WTC11 (cell line): ENCODE results near the gene NPIPB13. TPM values are rescaled to one million over a fixed set of nuclear protein-coding genes. Genes with fewer than 3 reads are reported as not detected.
"Not testable (repeated sequence)": the region's sequence is repeated elsewhere in the genome, so short reads cannot be mapped to it uniquely, and the experiment has no call there.

Experiments used
- ATAC-seq: fragments of 200-7000 bp; cut with Tn5 transposase; 2 replicates; pipeline ENCODE4 v1.10.0; 2021; ENCODE audit warnings: mild to moderate bottlenecking, moderate library complexity
- Bru-seq: library from RNA; stranded (reverse); fragments of 400-500 nt; gene quantifications from one replicate; lab custom pipeline; 2021; lab: Mats Ljungman, UMichigan
- CTCF ChIA-PET: fragments of 300-600 bp; sonication (Branson Sonifier 250); formaldehyde crosslinking; loops from one replicate; lab custom pipeline; 2021; ENCODE audit warnings: antibody characterized with exemption; lab: Charles Lee
- POLR2A ChIA-PET: fragments of 350-600 bp; sonication (Branson Sonifier 250); formaldehyde crosslinking; loops from one replicate; lab custom pipeline; 2021; ENCODE audit warnings: antibody characterized with exemption; lab: Charles Lee
- DNase-seq: peaks from one replicate; pipeline ENCODE4 v3.0.0; 2021; ENCODE audit warnings: low spot score
- H3K27ac Mint-ChIP-seq: 2 replicates; pipeline ENCODE4 v1.8.0; 2021; ENCODE audit warnings: mixed read lengths
- H3K27me3 Mint-ChIP-seq: 2 replicates; pipeline ENCODE4 v1.8.0; 2021; ENCODE audit warnings: low read depth, mild to moderate bottlenecking, moderate library complexity, mixed read lengths
- H3K36me3 Mint-ChIP-seq: 2 replicates; pipeline ENCODE4 v1.8.0; 2021; ENCODE audit warnings: mixed read lengths
- H3K4me1 Mint-ChIP-seq: 2 replicates; pipeline ENCODE4 v1.8.0; 2022; ENCODE audit warnings: mixed read lengths
- H3K4me3 Mint-ChIP-seq: 2 replicates; pipeline ENCODE4 v1.8.0; 2021; ENCODE audit warnings: mild to moderate bottlenecking, moderate library complexity, mixed read lengths
- H3K9me3 Mint-ChIP-seq: 2 replicates; pipeline ENCODE4 v1.8.0; 2021; ENCODE audit warnings: mixed read lengths
- long read RNA-seq, 3 experiments: library from RNA in 1 of 3; library from capped mRNA in 1 of 3; library from polyadenylated mRNA in 1 of 3; unstranded in 2 of 3; stranded (forward) in 1 of 3; transcript quantifications; one replicate each; pipeline ENCODE4 v2.0.0, GENCODE V29; 2021
- total RNA-seq: library from RNA; stranded (reverse); gene quantifications from 3 replicates; pipeline ENCODE4 v1.2.3, GENCODE V29; 2021

Gene NPIPB13
- total RNA-seq (5.4 to 9.6 TPM (median 8.4 TPM) in 3 replicates), Bru-seq, nascent RNA (percentile 42 among the genes with signal in this experiment)
- long read RNA-seq, experiment 1, partial matches to known transcripts = 3 of 15 reads
- long read RNA-seq, experiment 1, other reads (novel, unspliced or antisense) = 11 of 15 reads
- long read RNA-seq, experiment 2, partial matches to known transcripts = 0 of 5 reads
- long read RNA-seq, experiment 2, other reads (novel, unspliced or antisense) = 5 of 5 reads
- long read RNA-seq, experiment 3 = 0 reads

GRCh38 chr16:30248379-30248778, at the start of gene NPIPB13:
TSS of gene NPIPB13 (minus strand) at chr16:30248479. CDS start at chr16:30245573, 2,906 bp downstream.
- H3K27me3 Mint-ChIP-seq, H3K36me3 Mint-ChIP-seq, H3K4me1 Mint-ChIP-seq, ATAC-seq, H3K4me3 Mint-ChIP-seq, H3K27ac Mint-ChIP-seq, POLR2A ChIA-PET, DNase-seq, H3K9me3 Mint-ChIP-seq, CTCF ChIA-PET: not testable (repeated sequence)

- ATAC-seq, H3K4me3 Mint-ChIP-seq, POLR2A ChIA-PET, H3K36me3 Mint-ChIP-seq, H3K27ac Mint-ChIP-seq, H3K9me3 Mint-ChIP-seq, CTCF ChIA-PET, H3K27me3 Mint-ChIP-seq, H3K4me1 Mint-ChIP-seq, DNase-seq: not testable (repeated sequence)
Measured at GRCh38 chr16:30282357-30282756, 34.1 kb upstream of the NPIPB13 start.

GRCh38 chr16:30278523-30278922, 30.2 kb upstream of the NPIPB13 start:
- CTCF ChIA-PET, ATAC-seq, H3K27me3 Mint-ChIP-seq, H3K4me3 Mint-ChIP-seq, DNase-seq, H3K36me3 Mint-ChIP-seq, H3K27ac Mint-ChIP-seq, H3K9me3 Mint-ChIP-seq, POLR2A ChIA-PET, H3K4me1 Mint-ChIP-seq: not testable (repeated sequence)

GRCh38 chr16:30217082-30217481, 31.2 kb downstream of the NPIPB13 start:
- H3K27me3 Mint-ChIP-seq, ATAC-seq, H3K27ac Mint-ChIP-seq, CTCF ChIA-PET, H3K36me3 Mint-ChIP-seq, H3K4me3 Mint-ChIP-seq, H3K9me3 Mint-ChIP-seq, H3K4me1 Mint-ChIP-seq, POLR2A ChIA-PET: not testable (repeated sequence)
- DNase-seq = peak; percentile 3

- H3K9me3 Mint-ChIP-seq, ATAC-seq, H3K4me1 Mint-ChIP-seq, POLR2A ChIA-PET, H3K27me3 Mint-ChIP-seq, H3K36me3 Mint-ChIP-seq, CTCF ChIA-PET, H3K4me3 Mint-ChIP-seq, H3K27ac Mint-ChIP-seq, DNase-seq: not testable (repeated sequence)
Measured at GRCh38 chr16:30211414-30211813, 36.9 kb downstream of the NPIPB13 start.

- POLR2A ChIA-PET, H3K4me3 Mint-ChIP-seq, H3K9me3 Mint-ChIP-seq, ATAC-seq, H3K27me3 Mint-ChIP-seq, H3K4me1 Mint-ChIP-seq, H3K36me3 Mint-ChIP-seq, CTCF ChIA-PET, DNase-seq, H3K27ac Mint-ChIP-seq: not testable (repeated sequence)
Measured at GRCh38 chr16:30209032-30209431, 39.2 kb downstream of the NPIPB13 start.

GRCh38 chr16:30207063-30207704, 41.1 kb downstream of the NPIPB13 start:
- ATAC-seq = peak; percentile 84
- H3K4me3 Mint-ChIP-seq = not testable (repeated sequence)

GRCh38 chr16:30206252-30206651, 42.0 kb downstream of the NPIPB13 start:
- H3K27ac Mint-ChIP-seq, H3K36me3 Mint-ChIP-seq, H3K27me3 Mint-ChIP-seq, H3K4me3 Mint-ChIP-seq, CTCF ChIA-PET, DNase-seq, ATAC-seq, POLR2A ChIA-PET, H3K4me1 Mint-ChIP-seq, H3K9me3 Mint-ChIP-seq: not testable (repeated sequence)

More at GRCh38 chr16:30207063-30207704, 41.1 kb downstream of the NPIPB13 start:
- H3K4me1 Mint-ChIP-seq, H3K9me3 Mint-ChIP-seq, DNase-seq, H3K27ac Mint-ChIP-seq, POLR2A ChIA-PET, H3K36me3 Mint-ChIP-seq, CTCF ChIA-PET, H3K27me3 Mint-ChIP-seq: not testable (repeated sequence)

GRCh38 chr16:30205541-30206236, 42.6 kb downstream of the NPIPB13 start:
- H3K27me3 Mint-ChIP-seq, H3K4me1 Mint-ChIP-seq, H3K4me3 Mint-ChIP-seq, H3K27ac Mint-ChIP-seq, POLR2A ChIA-PET, H3K36me3 Mint-ChIP-seq, CTCF ChIA-PET, H3K9me3 Mint-ChIP-seq: not testable (repeated sequence)
- ATAC-seq = peak; percentile 58
- peak; percentile 35 for DNase-seq

- CTCF ChIA-PET, H3K9me3 Mint-ChIP-seq: not testable (repeated sequence)
Measured at GRCh38 chr16:30199608-30200343, 48.5 kb downstream of the NPIPB13 start.

GRCh38 chr16:30199049-30199448, 49.2 kb downstream of the NPIPB13 start, which contains the start of gene SULT1A3:
TSS of gene SULT1A3 (plus strand) at chr16:30199255. CDS start at chr16:30200729, 1,474 bp downstream.
- H3K36me3 Mint-ChIP-seq, H3K27me3 Mint-ChIP-seq, POLR2A ChIA-PET, H3K4me3 Mint-ChIP-seq, CTCF ChIA-PET, H3K4me1 Mint-ChIP-seq, H3K9me3 Mint-ChIP-seq, H3K27ac Mint-ChIP-seq, DNase-seq: not testable (repeated sequence)
- peak; percentile 54 for ATAC-seq

More at GRCh38 chr16:30199608-30200343, 48.5 kb downstream of the NPIPB13 start:
- H3K27me3 Mint-ChIP-seq, H3K4me1 Mint-ChIP-seq, H3K4me3 Mint-ChIP-seq, H3K27ac Mint-ChIP-seq, H3K36me3 Mint-ChIP-seq, POLR2A ChIA-PET, DNase-seq: not testable (repeated sequence)
- peak; percentile 22 for ATAC-seq
